ENCODE results near the gene NAV2. TPM values are rescaled to one million over a fixed set of nuclear protein-coding genes. Genes with fewer than 3 reads are reported as not detected.

Gene NAV2
- total RNA-seq, 1 experiment from 2014 or later, result 22.7 TPM

GRCh38 chr11:19915808-19916207 lies 203.2 kb downstream of the NAV2 start:
- CTCF ChIA-PET, result no interaction called here
- Histone ChIP-seq H3K9me3 (ENCODE audit: control insufficient read depth, insufficient read depth, low read depth, low read length) (no peaks in the 10 kb centered on the region), H3K4me1 (ENCODE audit: control insufficient read depth, insufficient read depth, low read length) (peaks cover 5% of the 10 kb centered on the region; the same call in 1 of the 2 replicates), H3K27me3 (ENCODE audit: control insufficient read depth, insufficient read depth, low read length) (no peaks in the 10 kb centered on the region), H3K27ac (ENCODE audit: low read length) (no peak overlapping the region), H3K36me3 (ENCODE audit: control insufficient read depth, insufficient read depth, low read length) (no peaks in the 10 kb centered on the region), H3K4me3 (ENCODE audit: low read depth in 2 of 2, low read length in 2 of 2) (no peak overlapping the region)
- in situ Hi-C loops (cut with HindIII; ENCODE audit: low pct_unique_long_range_greater_than_20kb, low sequenced_read_pairs) (no loop called here), intact Hi-C loops (cut with micrococcal nuclease; ENCODE audit: unreplicated experiment) (no loop called here)
- no peak for TF ChIP-seq POLR2AphosphoS5 (IDR thresholded peaks at IDR 0.05; ENCODE audit: low read depth, low read length)
- TF ChIP-seq TCF7L2 (IDR thresholded peaks at IDR 0.05; ENCODE audit: low read depth, low read length), result no peak
- TF ChIP-seq CTCF (IDR thresholded peaks at IDR 0.05), result no peak
- no peak for TF ChIP-seq REST (IDR thresholded peaks at IDR 0.05; ENCODE audit: insufficient read depth in 1 of 2, low read depth in 2 of 2, low read length in 1 of 2)
- TF ChIP-seq SIN3A (IDR thresholded peaks at IDR 0.05; ENCODE audit: borderline replicate concordance, insufficient read depth, low read depth, low read length), result no peak
- BruUV-seq (replicated peaks), result no TSS peak
- no peak for DNase-seq (ENCODE audit: low read depth, low spot score)
- ATAC-seq, result no peak
- POLR2A ChIA-PET, result no interaction called here

GRCh38 chr11:19917069-19917468 lies 204.4 kb downstream of the NAV2 start:
- CTCF ChIA-PET, result no interaction called here
- no TSS peak for BruUV-seq (replicated peaks)
- H3K9me3 ChIP-seq (ENCODE audit: control insufficient read depth, insufficient read depth, low read depth, low read length), result no peaks in the 10 kb centered on the region
- POLR2A ChIA-PET, result no interaction called here
- DNase-seq (ENCODE audit: low read depth, low spot score), result no peak
- TF ChIP-seq CTCF (IDR thresholded peaks at IDR 0.05) (no peak), REST (IDR thresholded peaks at IDR 0.05; ENCODE audit: insufficient read depth in 1 of 2, low read depth in 2 of 2, low read length in 1 of 2) (no peak), SIN3A (IDR thresholded peaks at IDR 0.05; ENCODE audit: borderline replicate concordance, insufficient read depth, low read depth, low read length) (no peak), TCF7L2 (IDR thresholded peaks at IDR 0.05; ENCODE audit: low read depth, low read length) (no peak), POLR2AphosphoS5 (IDR thresholded peaks at IDR 0.05; ENCODE audit: low read depth, low read length) (no peak)
- intact Hi-C loops (cut with micrococcal nuclease; ENCODE audit: unreplicated experiment) (no loop called here), in situ Hi-C loops (cut with HindIII; ENCODE audit: low pct_unique_long_range_greater_than_20kb, low sequenced_read_pairs) (no loop called here)
- H3K4me1 ChIP-seq (ENCODE audit: control insufficient read depth, insufficient read depth, low read length), result peaks cover 5% of the 10 kb centered on the region; the same call in 1 of the 2 replicates
- no peak overlapping the region for H3K27ac ChIP-seq (ENCODE audit: low read length)
- no peak overlapping the region for H3K4me3 ChIP-seq (ENCODE audit: low read depth in 2 of 2, low read length in 2 of 2)
- H3K36me3 ChIP-seq (ENCODE audit: control insufficient read depth, insufficient read depth, low read length), result no peaks in the 10 kb centered on the region
- ATAC-seq, result no peak
- H3K27me3 ChIP-seq (ENCODE audit: control insufficient read depth, insufficient read depth, low read length), result no peaks in the 10 kb centered on the region
